Gastroesophageal sphincter (tissue), 3 donors: Measurements from ENCODE around the gene CASQ2.

Experiments
- CTCF ChIP-seq, 4 experiments: fragments of 200-600 bp in 2 of 4; fragments of 450-650 bp in 2 of 4; sonication (generic) in 1 of 4; IDR thresholded peaks; one replicate each; pipeline ENCODE4 v1.5.1; 2017 to 2019; ENCODE audit warnings: antibody characterized with exemption in 4 of 4, mild to moderate bottlenecking in 2 of 4, moderate library complexity in 2 of 4
- POLR2AphosphoS5 ChIP-seq: sonication (generic); formaldehyde crosslinking; IDR thresholded peaks from one replicate; pipeline ENCODE4 v1.6.1; 2017; ENCODE audit warnings: antibody characterized with exemption

GRCh38 chr1:115782571-115783281 is 14.2 kb upstream of the CASQ2 start:
- TF ChIP-seq CTCF (IDR thresholded peaks at IDR 0.05) (no peak), POLR2AphosphoS5 (peak; percentile 77)
